ENCODE measurements around the gene PALLD. TPM values are rescaled to one million over a fixed set of nuclear protein-coding genes. Genes with fewer than 3 reads are reported as not detected.

PALLD gene
- total RNA-seq, 1 experiment from 2014 or later: 18.3 TPM

DNA sequence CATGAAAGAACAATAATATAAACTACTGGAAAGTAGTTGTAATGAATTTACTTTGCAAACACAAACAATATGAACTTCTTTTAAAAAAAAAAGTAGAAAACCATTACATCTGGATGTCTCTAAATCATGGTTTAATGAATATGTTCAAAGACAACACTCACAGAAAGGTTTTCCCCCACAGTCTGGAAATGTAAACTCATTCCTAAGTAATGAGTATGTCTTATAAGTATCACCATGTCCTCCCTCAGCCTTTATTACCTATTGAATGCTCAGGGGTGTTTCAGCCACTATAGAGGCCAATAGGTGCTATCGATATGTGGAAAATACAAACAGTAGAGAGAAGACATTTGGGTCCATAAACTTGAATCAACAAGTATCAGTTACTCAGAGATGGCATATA is 186.7 kb downstream of the PALLD start:
- Mint-ChIP-seq H3K4me1 (peaks cover 0 to 6% of the 10 kb centered on the region in 2 experiments; a peak in 2 of 4 replicates), H3K36me3 (ENCODE audit: insufficient read depth in 1 of 3, low read depth in 3 of 3) (no peaks in the 10 kb centered on the region), H3K9me3 (no peaks in the 10 kb centered on the region), H3K27ac (no peak overlapping the region), H3K27me3 (ENCODE audit: low read depth) (no peaks in the 10 kb centered on the region; the same call in 1 of the 2 replicates), H3K4me3 (no peak overlapping the region)
- no peaks in the 10 kb centered on the region for H3K27me3 ChIP-seq (ENCODE audit: insufficient read depth, low read length)
- H2AK5ac ChIP-seq (ENCODE audit: insufficient read length, low read length): no peak overlapping the region
- H2AFZ ChIP-seq (ENCODE audit: low read length): no peak overlapping the region
- no peak overlapping the region for H2BK20ac ChIP-seq (ENCODE audit: low read depth, low read length, poor library complexity, severe bottlenecking)
- no peaks in the 10 kb centered on the region for H3K4me1 ChIP-seq (ENCODE audit: insufficient read depth, low read length)
- H3K79me2 ChIP-seq (ENCODE audit: insufficient read depth, low read length): no peaks in the 10 kb centered on the region
- no peak overlapping the region for H3K9ac ChIP-seq (ENCODE audit: extremely low read depth, insufficient read length, low read length)
- no peak overlapping the region for H2BK15ac ChIP-seq (ENCODE audit: low read depth, low read length)
- DNase-seq: no peak
- H2BK120ac ChIP-seq (ENCODE audit: low read depth, low read length, poor library complexity, severe bottlenecking): no peak overlapping the region
- no peak overlapping the region for H2BK5ac ChIP-seq (ENCODE audit: insufficient read length, low read length)
- H3K4ac ChIP-seq (ENCODE audit: low read depth, low read length): no peak overlapping the region
- H3K27ac ChIP-seq (ENCODE audit: insufficient read length, low read depth, low read length): no peak overlapping the region
- H3K18ac ChIP-seq (ENCODE audit: insufficient read length, low read depth, low read length): no peak overlapping the region
- H3K14ac ChIP-seq (ENCODE audit: insufficient read depth, low read length): no peak overlapping the region
- no peaks in the 10 kb centered on the region for H3K9me3 ChIP-seq (ENCODE audit: control insufficient read depth, low read depth, low read length)
- no peak overlapping the region for H4K5ac ChIP-seq (ENCODE audit: insufficient read length, low read depth, low read length)
- no peak overlapping the region for H3T11ph ChIP-seq (ENCODE audit: low read length)
- no peaks in the 10 kb centered on the region for H4K20me1 ChIP-seq (ENCODE audit: control insufficient read depth, insufficient read depth, insufficient read length)
- no peak overlapping the region for H4K8ac ChIP-seq (replicated peaks; ENCODE audit: insufficient read length, low read depth, low read length)
- no peaks in the 10 kb centered on the region for H3K79me1 ChIP-seq (ENCODE audit: insufficient read depth, low read depth, low read length, poor library complexity, severe bottlenecking)
- no peak overlapping the region for H2BK12ac ChIP-seq (ENCODE audit: insufficient read length, low read depth, low read length)
- no peak overlapping the region for H3K23ac ChIP-seq (ENCODE audit: insufficient read length, low read depth, low read length)
- no CpG with 5 or more reads among the region's 1 CpG for WGBS (ENCODE audit: extremely low coverage, insufficient read length, low lambda C conversion rate)
- H3K4me2 ChIP-seq (ENCODE audit: insufficient read depth, insufficient read length, low read length): no peak overlapping the region
- no peak overlapping the region for H3K56ac ChIP-seq (ENCODE audit: insufficient read length, low read depth, low read length)
- H4K91ac ChIP-seq (ENCODE audit: insufficient read length, low read depth, low read length): no peak overlapping the region
- TF ChIP-seq CTCF (conservative IDR thresholded peaks at IDR 0.05): no peak
- no peaks in the 10 kb centered on the region for H3K23me2 ChIP-seq (ENCODE audit: insufficient read length, low read depth, low read length, poor library complexity, severe bottlenecking)

Measured in H9 (cell line).